T follicular helper cell (primary cell): Measurements from ENCODE around the gene CECR2.

Source experiments
- DNase-seq: peaks from one replicate; pipeline ENCODE4 v3.0.0-alpha.2; 2020; ENCODE audit warnings: low read depth

Gene CECR2

GRCh38 chr22:17570851-17571631 lies 201.8 kb downstream of the CECR2 start:
- DNase-seq = no peak

DNA sequence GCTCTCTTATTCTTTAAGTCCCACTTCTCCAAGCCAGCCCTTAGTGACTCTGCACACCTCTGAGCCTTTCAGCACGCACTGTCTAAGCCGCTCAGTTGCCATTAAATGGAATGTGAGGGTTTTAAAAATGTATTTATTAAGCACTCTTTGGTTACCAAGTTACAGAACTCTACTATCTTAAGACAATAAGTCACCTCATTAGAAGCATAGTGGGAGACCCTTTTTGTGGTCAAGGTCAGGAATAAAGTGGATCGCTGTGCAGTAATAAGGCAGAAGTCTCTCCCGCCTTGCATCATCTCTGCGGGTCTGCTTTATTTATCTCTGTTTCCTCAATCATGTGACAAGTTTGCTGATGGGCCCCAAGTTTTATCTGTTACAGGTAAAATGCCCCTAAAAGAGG lies 205.9 kb downstream of the CECR2 start:
- DNase-seq = no peak

- no peak for DNase-seq
These were observed 206.4 kb downstream of the CECR2 start for GRCh38 chr22:17575681-17576080.

DNA sequence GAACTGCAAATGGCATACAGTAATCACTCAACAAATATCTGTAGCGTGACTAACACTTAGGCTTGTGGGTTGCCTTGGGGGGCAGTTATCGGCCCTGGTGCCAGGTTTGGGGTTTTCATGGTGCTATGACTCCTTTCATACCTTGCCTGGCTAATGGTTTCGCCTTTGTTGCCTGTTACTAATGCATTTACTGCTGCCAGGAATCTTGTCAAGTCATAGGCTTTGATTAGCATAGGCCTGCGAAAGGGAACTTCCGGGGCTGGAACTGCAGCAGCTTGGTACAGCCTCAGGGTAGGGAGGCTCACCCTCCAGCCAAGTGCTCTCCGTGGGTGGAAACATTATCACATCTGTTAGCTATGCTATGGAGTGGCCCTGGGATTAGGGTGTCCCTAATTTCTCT lies 207.2 kb downstream of the CECR2 start:
- no peak for DNase-seq

GRCh38 chr22:17578136-17578754 lies 209.0 kb downstream of the CECR2 start:
- DNase-seq = no peak

DNA sequence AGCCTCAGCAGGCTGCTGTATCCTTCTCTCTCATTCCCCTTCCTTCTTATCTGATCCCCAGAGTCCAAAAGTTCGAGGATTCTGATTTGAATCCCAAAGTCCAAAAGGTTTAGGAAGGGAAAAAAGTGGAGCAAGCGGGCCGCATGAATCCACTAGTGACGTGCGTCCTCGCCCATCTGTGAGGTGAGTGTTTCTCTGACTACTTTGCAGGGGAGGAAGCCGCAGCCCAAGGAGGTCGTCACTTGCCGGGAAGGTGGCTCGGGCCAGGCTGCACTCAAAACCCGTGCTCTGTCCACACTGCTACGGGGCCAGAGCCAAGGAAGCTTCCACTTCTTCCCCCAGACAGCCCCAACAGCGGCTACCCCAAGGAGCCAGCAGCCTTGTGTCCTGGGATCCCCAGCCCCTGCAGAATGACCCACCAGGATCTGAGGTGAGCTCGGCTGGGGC lies 210.3 kb downstream of the CECR2 start:
- no peak for DNase-seq

- no peak for DNase-seq
These were observed 211.3 kb downstream of the CECR2 start for GRCh38 chr22:17580441-17581031.

- DNase-seq = no peak
These were observed 211.8 kb downstream of the CECR2 start for GRCh38 chr22:17581056-17581455.

- DNase-seq = no peak
These were observed 212.4 kb downstream of the CECR2 start for GRCh38 chr22:17581631-17582030.

- no peak for DNase-seq
These were observed 213.9 kb downstream of the CECR2 start for GRCh38 chr22:17583151-17583550.

DNA sequence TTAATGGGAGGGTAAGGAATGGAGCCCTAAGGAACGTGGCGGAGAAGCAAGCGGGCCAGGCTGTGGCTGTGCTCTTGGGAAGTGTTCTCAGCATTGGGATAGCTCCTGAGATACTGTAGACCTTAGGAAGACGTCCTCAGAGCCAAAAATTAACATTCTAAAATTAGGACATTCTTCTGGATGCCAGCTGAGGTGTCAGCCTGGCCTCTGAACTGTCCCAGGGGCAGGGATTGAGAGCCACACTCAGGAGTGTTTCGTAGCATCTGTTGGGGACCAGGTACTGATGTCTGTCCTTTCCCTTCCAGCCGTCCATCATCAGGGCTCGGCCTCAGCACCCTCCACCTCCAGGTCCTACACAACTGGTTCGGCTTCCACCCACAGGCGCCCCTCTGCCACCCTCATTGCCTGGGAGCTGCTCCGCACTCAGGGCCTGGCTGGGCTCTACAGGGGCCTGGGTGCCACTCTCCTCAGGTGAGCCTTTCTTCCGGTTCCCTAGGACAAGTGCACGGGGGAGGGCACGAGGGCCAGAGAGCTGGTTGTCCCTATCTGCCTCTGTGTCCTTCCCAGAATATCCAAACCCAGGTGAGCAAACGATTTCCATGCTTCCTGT lies 217.7 kb downstream of the CECR2 start:
- DNase-seq = no peak

DNA sequence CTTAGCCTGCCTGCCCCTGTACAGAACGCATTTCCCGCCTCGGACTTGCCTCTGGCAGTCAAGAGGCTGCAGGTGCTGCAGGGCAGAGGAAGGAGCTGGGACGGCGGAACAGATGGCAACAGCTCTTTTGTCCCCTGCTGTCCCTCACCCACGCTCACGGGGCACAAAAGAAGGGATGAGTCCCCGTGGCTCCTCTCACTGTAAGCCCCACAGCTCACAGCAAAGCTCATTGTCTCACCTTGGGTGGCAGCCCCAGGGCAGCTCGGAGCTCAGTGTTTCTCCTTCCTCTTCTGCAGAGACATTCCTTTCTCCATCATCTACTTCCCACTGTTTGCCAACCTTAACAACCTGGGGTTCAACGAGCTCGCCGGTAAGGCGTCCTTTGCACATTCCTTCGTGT lies 218.4 kb downstream of the CECR2 start:
- no peak for DNase-seq

- no peak for DNase-seq
These were observed 219.3 kb downstream of the CECR2 start for GRCh38 chr22:17588606-17589005.

DNA sequence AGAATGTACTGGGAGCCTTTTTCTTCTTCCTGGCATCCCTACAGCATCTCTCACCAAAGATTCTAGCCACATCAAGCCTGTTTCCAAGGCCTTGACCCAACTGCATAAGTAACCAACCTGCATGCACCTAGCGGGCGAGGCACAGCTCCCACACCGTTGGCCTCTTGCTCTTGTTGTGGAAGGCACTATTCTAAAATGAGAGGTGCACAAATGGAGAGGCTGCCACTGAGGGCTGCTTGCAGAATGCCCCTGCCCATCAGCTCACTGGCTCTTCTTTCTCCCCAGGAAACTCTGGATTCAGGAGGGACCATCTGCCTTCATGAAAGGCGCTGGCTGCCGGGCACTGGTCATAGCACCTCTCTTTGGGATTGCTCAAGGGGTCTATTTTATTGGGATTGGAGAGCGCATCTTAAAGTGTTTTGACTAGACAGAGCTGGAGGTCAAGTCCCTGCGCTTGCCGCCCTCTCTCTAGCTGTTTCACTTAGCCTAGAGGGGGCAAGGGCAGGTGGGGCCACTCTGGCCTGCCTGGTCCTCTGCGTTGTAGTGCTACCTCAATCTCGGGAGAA lies 220.6 kb downstream of the CECR2 start:
- DNase-seq = no peak

GRCh38 chr22:17590586-17590985 lies 221.3 kb downstream of the CECR2 start:
- no peak for DNase-seq

DNA sequence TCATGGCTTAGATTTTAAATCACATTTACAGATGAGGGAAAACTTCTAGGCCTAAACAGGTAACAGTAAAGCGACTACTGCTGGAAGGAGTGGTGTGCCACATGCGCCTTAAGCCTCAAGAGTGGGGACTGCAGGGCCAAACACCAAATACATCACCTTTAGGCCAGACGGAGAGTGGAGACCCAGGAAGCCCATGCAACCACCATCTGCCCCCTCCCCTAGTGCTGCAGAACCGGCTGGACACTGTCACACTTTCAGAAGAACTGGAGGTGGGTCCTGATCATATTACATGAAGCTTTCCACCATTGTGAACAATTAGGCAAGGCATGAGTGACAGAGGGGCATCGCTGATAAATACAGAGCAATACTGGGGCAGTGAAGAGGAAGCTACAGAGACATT lies 222.9 kb downstream of the CECR2 start:
- DNase-seq = no peak

- no peak for DNase-seq
These were observed 227.0 kb downstream of the CECR2 start for GRCh38 chr22:17596226-17596625.

DNA sequence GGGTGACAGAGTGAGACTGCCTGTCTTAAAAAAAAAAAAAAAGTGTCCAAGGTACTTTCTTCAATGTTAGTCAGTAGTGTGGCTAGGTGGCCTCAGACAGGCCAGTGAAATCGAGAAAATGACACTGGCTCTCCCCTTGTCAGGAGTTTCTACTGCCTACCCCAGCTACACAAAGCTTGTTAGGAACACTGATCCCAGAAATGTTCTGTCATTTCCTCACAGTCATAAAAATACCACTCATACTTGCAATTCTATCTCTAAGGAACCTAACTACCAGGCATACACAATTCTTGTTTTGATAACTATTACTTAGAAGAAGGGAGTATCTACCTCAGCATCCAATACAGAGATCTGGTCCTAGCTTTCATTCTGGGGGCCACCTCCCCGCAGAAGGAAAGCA lies 228.0 kb downstream of the CECR2 start:
- no peak for DNase-seq

GRCh38 chr22:17598318-17598717 lies 229.1 kb downstream of the CECR2 start:
- DNase-seq = no peak

GRCh38 chr22:17601031-17601430 lies 231.8 kb downstream of the CECR2 start:
- no peak for DNase-seq

DNA sequence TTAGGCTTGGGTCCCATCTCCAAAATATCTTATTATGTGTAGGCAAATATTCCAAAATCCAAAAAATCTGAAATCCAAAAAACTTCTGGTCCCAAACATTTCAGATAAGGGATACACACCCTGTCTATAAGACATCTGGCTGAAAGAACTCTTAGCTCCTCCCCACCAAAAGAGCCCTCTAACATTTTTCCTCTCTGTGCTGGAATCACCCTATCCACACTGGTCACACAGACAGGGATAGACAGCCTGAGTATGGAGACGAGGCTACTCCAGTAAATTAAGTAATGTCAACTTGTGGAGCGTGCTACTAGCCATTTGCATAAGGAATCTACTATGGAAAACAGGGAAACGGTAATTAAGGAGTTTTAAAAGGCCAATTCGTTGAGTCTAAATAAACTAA lies 234.4 kb downstream of the CECR2 start:
- DNase-seq = no peak

- DNase-seq = no peak
These were observed 237.2 kb downstream of the CECR2 start for GRCh38 chr22:17606496-17606895.
